GM21723 (cell line): ENCODE results near the gene SLC25A2.
"Not testable (repeated sequence)": the region's sequence is repeated elsewhere in the genome, so short reads cannot be mapped to it uniquely, and the experiment has no call there.

ENCODE experiments used
- ATAC-seq: cut with Tn5 transposase; IDR thresholded peaks from one replicate; pipeline ENCODE4 v1.9.1; 2021; ENCODE audit warnings: mild to moderate bottlenecking, moderate library complexity; ENCODE audit not compliant: unreplicated experiment

The SLC25A2 gene

DNA sequence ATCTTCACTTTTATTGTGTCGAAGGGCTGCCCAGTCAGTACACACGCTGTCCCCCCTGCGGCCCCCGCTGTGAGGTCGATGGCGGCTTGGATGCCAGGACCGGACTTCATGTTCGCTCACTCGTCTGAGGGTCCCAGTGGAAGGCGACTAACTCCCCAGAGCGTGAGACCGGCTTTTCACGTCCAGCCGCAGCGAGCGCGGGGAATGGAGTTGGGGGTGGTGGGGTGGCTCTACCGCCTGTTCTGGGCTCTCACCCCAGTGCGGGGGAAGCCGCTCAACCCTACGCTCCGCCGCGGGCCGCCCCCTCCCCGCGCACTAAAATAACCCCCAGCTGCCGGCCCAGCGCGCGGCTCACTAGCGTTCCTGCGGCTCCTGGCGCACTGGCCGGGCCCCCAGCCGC is at the start of gene SLC25A2:
Gene SLC25A2 (minus strand): TSS at position 294 of the 400 bp plus-strand sequence. CDS start 184 bp downstream, at position 110.
- no peak for ATAC-seq

DNA sequence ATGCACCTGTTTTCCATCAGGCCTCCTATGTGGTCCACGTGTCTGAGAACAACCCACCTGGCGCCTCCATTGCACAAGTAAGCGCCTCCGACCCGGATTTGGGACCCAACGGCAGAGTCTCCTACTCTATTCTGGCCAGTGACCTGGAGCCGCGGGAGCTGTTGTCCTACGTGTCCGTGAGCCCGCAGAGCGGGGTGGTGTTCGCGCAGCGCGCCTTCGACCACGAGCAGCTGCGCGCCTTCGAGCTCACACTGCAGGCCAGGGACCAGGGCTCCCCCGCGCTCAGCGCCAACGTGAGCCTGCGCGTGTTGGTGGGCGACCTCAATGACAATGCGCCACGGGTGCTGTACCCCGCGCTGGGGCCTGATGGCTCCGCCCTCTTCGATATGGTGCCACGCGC is 47.7 kb upstream of the SLC25A2 start:
- ATAC-seq, result no peak

DNA sequence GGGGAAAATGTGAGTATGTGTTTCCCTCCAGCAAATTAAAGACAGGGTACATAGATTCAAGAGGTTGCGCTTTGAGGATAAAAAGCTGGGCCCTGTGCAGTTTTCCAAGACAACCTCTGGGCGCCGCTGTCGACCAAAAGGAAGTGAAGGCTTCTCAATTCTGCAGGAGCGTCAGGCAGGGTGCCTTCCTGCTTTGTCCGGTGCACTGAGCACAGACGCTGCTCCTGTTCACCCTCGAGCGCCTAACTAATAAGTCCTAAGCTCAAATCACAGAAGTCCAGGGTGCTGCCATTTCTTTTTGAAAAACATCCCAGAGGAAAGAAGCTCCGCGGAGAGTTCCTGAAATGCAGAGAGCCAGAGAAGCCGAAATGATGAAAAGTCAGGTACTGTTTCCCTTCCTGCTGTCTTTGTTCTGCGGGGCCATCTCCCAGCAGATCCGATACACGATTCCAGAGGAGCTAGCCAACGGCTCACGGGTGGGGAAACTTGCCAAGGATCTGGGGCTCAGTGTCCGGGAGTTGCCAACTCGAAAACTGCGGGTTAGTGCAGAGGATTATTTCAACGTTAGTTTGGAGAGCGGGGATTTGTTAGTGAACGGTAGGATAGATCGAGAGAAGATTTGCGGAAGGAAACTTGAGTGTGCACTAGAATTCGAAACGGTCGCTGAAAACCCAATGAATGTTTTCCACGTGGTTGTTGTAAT is 46.2 kb upstream of the SLC25A2 start, which contains the start of gene PCDHGB1:
Gene PCDHGB1 (plus strand): TSS at position 183 of the 703 bp plus-strand sequence. CDS start 162 bp downstream, at position 345.
- no peak for ATAC-seq

DNA sequence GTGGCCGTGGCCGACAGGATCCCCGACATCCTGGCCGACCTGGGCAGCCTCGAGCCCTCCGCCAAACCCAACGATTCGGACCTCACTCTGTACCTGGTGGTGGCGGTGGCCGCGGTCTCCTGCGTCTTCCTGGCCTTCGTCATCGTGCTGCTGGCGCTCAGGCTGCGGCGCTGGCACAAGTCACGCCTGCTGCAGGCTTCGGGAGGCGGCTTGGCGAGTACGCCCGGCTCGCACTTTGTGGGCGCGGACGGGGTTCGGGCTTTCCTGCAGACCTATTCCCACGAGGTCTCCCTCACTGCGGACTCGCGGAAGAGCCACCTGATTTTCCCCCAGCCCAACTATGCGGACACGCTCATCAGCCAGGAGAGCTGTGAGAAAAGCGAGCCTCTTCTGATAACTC is 42.2 kb upstream of the SLC25A2 start:
- not testable (repeated sequence) for ATAC-seq

DNA sequence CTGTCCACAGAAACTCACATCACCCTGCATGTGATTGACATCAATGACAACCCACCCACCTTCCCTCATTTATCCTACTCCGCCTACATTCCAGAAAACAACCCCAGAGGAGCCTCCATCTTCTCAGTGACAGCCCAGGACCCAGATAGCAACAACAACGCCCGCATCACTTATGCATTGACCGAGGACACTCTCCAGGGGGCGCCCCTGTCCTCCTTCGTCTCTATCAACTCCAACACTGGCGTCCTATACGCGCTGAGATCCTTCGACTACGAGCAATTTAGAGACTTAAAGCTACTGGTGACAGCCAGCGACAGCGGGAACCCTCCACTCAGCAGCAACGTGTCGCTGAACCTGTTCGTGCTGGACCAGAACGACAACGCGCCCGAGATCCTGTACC is 41.5 kb upstream of the SLC25A2 start:
- ATAC-seq, result no peak

DNA sequence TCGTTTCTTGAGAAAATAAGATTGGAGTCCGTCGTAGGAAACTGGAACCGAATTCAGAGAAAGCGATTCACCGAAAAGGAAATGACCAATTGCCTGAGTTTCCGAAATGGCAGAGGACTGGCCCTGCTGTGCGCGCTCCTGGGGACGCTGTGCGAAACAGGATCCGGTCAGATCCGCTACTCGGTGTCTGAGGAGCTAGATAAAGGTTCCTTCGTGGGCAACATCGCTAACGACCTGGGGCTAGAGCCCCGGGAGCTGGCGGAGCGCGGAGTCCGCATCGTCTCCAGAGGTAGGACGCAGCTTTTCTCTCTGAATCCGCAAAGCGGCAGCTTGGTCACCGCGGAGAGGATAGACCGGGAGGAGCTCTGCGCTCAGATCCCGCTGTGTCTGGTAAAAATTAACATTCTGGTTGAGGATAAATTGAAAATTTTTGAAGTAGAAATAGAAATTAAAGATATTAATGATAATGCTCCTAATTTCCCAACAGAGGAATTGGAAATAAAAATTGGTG is 40.2 kb upstream of the SLC25A2 start:
- no peak for ATAC-seq

DNA sequence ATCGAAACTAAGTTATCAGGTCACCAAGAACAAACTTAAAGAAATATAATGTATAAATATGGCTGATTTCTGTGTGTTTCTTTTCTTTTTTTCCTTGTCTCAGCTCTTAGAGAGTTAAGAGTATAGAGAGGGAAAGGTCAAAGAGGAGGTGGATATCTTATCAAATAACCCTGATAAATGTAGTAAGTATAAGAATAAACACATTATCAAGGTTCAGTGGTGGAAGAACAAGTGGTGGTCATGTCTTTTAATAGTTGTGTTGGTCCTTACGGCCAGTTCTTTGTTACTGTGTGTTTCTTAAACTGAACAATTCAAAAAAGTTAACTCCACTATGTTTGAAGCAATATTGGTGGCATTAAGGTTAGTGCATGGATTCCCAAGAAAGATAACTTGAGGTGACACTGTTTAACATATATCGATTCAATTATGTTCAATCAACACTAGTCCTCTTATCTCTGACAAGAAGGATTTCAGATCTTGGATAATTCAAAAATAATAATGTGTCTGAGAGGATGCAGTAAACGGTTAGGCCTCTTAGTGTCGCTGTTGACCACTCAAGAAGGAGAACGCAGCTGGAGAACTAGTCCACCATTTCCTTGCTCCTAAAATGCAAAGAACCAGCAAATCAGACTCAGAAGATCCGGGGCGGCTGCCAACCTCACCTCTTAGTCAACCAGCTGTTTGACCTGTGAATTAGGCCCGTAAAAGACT is 39.5 kb upstream of the SLC25A2 start, which contains the start of gene PCDHGA3:
Gene PCDHGA3 (plus strand): TSS at position 588 of the 711 bp plus-strand sequence. CDS start 205 bp downstream, outside the sequence.
- no peak for ATAC-seq

DNA sequence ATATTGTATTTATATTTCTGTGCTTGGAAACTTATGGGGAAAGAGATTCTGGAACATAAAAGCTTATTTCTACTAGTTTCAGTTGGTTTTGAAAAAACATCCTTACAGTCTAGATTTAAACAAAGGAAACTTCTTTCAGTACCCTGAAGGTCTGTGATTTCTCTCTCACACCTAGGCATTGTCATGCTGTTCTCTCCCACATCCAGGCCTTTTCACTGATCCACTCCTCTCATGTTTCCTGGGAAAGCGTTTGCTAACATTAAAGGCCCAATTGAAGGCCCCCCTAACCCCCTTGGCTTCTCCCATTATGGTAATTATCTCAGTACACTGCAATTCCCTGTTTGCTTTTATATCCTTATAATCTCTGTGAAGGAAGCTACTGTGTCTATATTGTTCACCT is 38.9 kb upstream of the SLC25A2 start:
- no peak for ATAC-seq

DNA sequence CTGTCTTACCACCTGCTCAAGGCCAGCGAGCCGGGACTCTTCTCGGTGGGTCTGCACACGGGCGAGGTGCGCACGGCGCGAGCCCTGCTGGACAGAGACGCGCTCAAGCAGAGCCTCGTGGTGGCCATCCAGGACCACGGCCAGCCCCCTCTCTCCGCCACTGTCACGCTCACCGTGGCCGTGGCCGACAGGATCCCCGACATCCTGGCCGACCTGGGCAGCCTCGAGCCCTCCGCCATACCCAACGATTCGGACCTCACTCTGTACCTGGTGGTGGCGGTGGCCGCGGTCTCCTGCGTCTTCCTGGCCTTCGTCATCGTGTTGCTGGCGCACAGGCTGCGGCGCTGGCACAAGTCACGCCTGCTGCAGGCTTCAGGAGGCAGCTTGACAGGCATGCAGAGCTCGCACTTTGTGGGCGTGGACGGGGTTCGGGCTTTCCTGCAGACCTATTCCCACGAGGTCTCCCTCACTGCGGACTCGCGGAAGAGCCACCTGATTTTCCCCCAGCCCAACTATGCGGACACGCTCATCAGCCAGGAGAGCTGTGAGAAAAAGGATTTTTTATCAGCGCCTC is 37.0 kb upstream of the SLC25A2 start:
- ATAC-seq, result not testable (repeated sequence)

DNA sequence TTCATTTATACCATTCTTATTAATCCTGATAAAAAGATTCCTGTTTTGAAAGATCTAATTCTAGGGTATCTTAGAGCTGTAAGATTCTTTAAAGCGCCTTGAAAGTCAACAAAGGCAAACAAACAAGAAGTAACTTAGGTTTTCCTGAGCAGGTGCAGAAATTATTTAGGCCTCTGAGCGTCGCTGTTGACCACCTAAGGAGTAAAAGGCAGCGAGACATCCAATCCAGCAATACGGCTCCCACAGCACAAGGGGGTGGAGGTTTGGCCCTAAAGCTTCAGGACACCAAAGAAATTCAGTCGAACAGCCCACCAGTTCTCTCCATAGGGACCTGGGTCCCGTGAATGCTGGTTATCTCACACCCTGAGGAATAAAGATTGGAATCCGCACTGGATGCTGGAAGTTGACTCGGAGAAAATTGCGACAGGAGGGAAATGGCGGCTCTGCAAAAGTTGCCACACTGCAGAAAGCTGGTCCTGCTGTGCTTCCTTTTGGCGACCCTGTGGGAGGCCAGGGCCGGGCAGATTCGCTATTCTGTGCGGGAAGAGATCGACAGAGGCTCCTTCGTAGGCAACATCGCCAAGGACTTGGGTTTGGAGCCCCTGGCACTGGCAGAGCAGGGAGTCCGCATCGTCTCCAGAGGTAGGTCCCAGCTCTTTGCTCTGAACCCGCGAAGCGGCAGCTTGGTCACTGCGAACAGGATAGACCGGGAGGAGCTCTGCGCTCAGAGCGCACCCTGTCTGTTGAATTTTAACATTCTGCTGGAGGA is 34.9 kb upstream of the SLC25A2 start, which contains the start of gene PCDHGA2:
Gene PCDHGA2 (plus strand): TSS at position 223 of the 769 bp plus-strand sequence.
- no peak for ATAC-seq

DNA sequence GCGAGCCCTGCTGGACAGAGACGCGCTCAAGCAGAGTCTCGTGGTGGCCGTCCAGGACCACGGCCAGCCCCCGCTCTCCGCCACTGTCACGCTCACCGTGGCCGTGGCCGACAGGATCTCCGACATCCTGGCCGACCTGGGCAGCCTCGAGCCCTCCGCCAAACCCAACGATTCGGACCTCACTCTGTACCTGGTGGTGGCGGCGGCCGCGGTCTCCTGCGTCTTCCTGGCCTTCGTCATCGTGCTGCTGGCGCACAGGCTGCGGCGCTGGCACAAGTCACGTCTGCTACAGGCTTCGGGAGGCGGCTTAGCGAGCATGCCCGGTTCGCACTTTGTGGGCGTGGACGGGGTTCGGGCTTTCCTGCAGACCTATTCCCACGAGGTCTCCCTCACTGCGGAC is 28.7 kb upstream of the SLC25A2 start:
- ATAC-seq, result not testable (repeated sequence)

DNA sequence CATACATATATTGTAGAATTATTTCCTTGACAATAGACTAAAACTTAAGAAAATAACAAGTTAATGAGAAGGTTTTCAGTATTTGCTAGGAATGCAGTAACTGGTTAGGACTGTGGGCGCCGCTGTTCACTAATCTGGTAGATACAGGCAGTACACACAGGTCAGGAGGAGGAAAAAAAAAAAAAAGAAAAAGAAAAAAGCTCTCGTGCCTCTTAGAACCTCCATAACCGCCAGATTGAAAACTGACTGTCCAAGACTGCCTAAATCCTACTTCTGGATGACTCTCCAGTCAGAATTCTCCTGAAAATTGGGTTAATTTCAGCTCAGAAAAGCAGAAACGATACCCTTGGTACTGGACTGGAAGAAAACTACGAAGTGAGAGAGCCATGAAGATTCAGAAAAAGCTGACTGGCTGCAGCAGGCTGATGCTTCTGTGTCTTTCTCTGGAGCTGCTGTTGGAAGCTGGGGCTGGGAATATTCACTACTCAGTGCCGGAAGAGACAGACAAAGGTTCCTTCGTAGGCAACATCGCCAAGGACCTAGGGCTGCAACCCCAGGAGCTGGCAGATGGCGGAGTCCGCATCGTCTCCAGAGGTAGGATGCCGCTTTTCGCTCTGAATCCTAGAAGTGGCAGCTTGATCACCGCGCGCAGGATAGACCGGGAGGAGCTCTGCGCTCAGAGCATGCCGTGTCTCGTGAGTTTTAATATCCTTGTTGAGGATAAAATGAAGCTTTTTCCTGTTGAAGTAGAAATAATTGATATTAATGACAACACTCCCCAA is 26.6 kb upstream of the SLC25A2 start, which contains the start of gene PCDHGA1:
Gene PCDHGA1 (plus strand): TSS at position 216 of the 782 bp plus-strand sequence.
- ATAC-seq, result no peak

DNA sequence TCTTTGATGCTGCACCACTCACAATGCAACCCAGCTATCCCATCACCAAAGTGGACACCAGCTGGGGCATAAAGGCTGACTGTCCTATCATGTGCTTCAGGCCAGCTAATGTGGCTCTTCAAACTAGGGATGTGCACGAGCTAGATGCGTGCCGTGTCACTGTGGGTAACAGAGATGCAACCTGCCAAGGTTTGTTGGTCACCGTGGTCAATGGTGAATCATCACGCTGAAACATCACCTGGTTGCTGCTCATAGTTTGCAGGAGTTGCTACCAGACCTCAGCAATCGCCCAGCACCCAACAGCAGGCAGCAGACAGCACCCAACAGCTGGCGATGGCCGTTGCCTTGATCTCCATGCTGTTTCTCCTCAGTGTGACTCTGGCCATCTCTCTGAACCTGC is 24.4 kb upstream of the SLC25A2 start:
- ATAC-seq, result no peak

DNA sequence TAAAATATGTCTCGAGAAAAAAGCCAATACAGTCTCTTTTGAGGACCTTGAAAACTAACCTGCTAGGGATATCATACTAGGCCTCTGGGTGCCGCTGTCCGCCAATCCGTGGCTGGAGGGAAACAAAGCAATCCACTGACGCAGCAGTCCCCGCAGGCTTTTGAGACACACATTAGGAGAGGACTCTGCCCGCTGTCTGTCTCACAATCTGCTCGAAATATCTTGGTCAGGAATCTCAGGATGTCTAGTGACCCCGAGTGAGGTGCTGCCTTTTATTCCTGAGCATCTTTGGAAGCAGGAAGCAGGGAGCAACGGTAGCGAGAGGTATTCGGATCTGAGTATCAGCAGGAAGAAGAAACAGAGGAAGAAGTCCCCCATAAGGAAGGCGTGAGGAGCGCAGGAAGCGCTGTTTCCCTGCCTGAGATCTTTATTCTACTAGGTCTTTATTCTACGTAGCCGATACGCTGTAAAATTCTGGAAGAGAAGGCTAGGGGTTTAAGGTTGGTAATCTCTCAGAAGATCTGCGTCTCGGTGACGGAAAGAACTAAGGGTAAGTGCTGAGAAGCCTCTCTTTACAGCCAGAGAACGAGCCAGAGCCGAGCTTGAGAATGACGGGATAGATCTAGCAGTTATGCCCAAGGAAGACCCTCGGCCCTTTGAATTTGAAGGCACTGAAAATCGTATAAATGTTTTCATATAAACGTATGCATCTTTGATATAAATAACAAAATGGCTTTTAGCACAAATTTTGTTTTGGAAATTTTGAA is 22.4 kb upstream of the SLC25A2 start:
- ATAC-seq, result peak; percentile 64

DNA sequence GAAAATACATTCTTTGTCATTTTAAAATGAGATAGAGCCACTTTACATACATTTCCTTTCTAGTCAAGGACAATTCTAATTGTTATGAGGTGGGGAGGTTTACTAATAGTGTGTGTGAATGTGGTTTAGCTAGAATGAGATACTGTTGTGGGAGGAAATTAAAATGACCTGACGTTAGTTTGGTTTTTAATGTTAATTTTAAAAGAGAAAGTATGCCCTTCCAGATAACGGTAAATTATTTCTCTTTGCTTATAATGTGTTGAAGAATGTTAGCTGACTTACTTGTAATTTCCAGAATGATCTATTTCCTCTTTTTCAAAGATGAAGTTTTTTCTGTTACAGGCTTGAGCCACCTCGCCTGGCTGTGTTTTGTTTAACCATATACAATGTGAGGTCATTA is 18.4 kb upstream of the SLC25A2 start:
- no peak for ATAC-seq

DNA sequence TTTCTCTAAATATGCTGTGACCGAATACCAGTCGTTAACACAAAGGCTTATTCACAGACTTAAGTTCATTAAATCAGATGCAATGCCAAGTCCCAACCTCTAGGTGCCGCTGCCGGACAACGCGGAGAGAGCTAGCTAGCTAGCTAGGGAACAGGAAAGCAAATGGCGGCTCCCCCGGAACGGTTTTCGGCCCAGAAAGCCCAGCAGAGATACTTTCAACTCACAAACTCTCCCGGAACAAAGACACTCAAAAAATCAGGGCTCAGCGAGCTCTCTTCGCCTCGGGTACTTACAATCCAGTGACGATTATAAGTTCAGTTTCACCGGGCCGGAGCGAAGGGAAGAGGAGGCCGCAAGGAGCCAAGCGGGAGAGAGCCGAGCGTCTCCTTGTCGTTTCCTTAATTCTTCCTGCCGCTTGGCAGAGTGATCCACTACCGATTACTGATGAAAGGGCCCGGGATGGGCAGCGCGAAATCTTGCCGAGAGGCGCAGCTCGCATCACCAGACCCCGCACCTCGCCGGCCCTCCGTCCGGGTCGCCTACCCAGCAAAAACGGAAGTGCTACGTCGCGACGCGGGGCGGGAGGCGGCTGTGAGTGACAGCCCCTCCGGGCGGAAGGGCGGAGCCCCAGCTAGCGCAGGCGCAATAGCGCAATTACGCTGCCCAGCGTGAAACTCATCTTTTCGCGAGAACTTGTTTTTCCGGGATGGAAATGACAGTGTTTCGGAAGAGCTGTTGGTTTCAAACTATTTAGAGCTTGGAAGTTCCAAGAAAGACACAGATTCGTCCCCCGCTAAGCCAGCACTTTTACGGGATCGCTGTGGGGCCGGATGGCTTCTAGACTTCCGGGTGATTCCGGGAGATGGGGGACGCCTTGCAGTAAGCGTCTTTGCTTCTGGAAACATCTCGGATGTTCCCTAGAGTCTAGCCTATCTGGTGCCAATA is 16.6 kb upstream of the SLC25A2 start, which contains the start of gene TAF7:
Gene TAF7 (minus strand): TSS at position 560 of the 945 bp plus-strand sequence. CDS start 740 bp downstream, outside the sequence.
- peak; percentile 96 for ATAC-seq

DNA sequence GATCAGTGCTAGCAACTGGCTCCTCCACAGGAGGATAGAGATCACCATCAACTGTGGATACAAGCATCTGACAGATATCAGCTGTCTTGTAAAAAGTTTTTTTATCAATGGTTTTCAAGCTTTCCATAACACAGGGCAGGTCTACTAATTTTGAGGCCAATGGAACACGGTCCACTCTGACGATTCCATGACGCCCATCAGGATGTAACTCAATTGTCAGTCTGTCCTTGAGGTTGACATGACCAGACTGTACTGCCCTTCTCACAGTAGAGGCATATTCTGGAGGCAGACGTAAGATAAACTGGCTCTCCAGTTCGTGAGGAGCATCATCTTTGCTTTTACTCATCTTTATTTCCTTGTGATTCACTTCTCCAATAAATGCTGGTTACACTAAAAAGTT is 15.8 kb upstream of the SLC25A2 start:
- no peak for ATAC-seq

DNA sequence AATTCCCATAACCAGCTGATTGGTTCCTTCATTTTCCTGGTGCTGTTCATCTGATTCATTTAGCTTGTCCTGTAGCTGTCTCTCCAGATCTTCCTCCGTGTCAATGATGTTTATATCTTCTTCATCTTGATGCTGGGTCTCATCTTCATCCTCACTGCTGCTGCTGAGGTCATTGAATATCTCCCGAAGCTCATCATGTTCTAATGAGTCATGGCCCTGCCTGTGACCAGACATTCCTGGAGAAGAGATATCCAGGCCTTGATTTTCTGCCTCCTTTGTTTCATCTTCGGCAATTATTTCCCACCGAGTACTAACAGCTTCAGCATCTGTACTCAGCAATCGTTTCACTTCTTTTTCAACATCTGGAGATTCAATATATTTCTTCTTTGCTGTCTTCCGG is 15.4 kb upstream of the SLC25A2 start:
- no peak for ATAC-seq
